Progenitor cell of endocrine pancreas (in vitro differentiated cells): ENCODE results near the gene CYBA. TPM values are rescaled to one million over a fixed set of nuclear protein-coding genes. Genes with fewer than 3 reads are reported as not detected.

Source experiments
- DNase-seq: peaks from one replicate; pipeline ENCODE4 v3.0.0; 2021; ENCODE audit warnings: low spot score; ENCODE audit not compliant: unreplicated experiment
- H3K27ac Mint-ChIP-seq: 2 replicates; pipeline ENCODE4 v1.8.0; 2021; ENCODE audit warnings: mild to moderate bottlenecking, moderate library complexity, mixed read lengths
- H3K27me3 Mint-ChIP-seq: 2 replicates; pipeline ENCODE4 v1.8.0; 2021; ENCODE audit warnings: mixed read lengths
- H3K36me3 Mint-ChIP-seq: 2 replicates; pipeline ENCODE4 v1.8.0; 2022; ENCODE audit warnings: mixed read lengths; ENCODE audit not compliant: insufficient read depth
- H3K4me1 Mint-ChIP-seq: 2 replicates; pipeline ENCODE4 v1.8.0; 2021; ENCODE audit warnings: low read depth, mixed read lengths
- H3K4me3 Mint-ChIP-seq: 2 replicates; pipeline ENCODE4 v1.8.0; 2021; ENCODE audit warnings: low read depth, mild to moderate bottlenecking, moderate library complexity, mixed read lengths
- H3K9me3 Mint-ChIP-seq: 2 replicates; pipeline ENCODE4 v1.8.0; 2021; ENCODE audit warnings: low read depth, mixed read lengths
- total RNA-seq: library from RNA; stranded (reverse); gene quantifications from 2 replicates; pipeline ENCODE4 v1.2.1, GENCODE V29; 2021
- TF ChIP-seq, protein P1 (sequence below): fragments of 200-600 bp; sonication (generic); IDR thresholded peaks from one replicate; pipeline ENCODE4 v1.5.0; 2021; ENCODE audit warnings: antibody characterized with exemption, mild to moderate bottlenecking; ENCODE audit not compliant: unreplicated experiment

CYBA gene
- total RNA-seq, 1 donor from 2014 or later = 111 TPM

DNA sequence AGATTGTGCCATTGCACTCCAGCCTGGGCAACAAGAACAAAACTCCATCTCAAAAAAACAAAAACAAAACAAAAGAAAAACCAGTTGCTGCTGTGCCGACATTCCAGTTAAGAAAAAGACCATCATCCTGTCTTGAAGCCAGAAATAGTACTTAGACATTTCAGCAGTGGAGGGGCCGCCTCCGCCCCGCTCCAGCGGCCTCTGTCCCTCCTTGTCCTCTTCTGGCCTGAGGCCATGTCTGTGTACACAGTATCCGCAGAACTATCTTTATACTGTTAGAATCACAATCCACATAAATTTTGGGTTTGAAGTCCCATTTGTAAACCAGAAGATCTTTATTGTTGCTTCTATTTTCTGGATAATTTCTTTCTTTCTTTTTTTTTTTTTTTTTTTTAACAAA, 55.8 kb downstream of the CYBA start:
- DNase-seq = no peak
- TF ChIP-seq, protein P1, sequence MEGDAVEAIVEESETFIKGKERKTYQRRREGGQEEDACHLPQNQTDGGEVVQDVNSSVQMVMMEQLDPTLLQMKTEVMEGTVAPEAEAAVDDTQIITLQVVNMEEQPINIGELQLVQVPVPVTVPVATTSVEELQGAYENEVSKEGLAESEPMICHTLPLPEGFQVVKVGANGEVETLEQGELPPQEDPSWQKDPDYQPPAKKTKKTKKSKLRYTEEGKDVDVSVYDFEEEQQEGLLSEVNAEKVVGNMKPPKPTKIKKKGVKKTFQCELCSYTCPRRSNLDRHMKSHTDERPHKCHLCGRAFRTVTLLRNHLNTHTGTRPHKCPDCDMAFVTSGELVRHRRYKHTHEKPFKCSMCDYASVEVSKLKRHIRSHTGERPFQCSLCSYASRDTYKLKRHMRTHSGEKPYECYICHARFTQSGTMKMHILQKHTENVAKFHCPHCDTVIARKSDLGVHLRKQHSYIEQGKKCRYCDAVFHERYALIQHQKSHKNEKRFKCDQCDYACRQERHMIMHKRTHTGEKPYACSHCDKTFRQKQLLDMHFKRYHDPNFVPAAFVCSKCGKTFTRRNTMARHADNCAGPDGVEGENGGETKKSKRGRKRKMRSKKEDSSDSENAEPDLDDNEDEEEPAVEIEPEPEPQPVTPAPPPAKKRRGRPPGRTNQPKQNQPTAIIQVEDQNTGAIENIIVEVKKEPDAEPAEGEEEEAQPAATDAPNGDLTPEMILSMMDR = no peak
- H3K4me3 Mint-ChIP-seq = no peak overlapping the region
- H3K4me1 Mint-ChIP-seq = peaks cover 6% of the 10 kb centered on the region
- no peaks in the 10 kb centered on the region for H3K27me3 Mint-ChIP-seq
- H3K36me3 Mint-ChIP-seq = peaks cover 19% of the 10 kb centered on the region
- H3K27ac Mint-ChIP-seq = no peak overlapping the region
- no peaks in the 10 kb centered on the region for H3K9me3 Mint-ChIP-seq

DNA sequence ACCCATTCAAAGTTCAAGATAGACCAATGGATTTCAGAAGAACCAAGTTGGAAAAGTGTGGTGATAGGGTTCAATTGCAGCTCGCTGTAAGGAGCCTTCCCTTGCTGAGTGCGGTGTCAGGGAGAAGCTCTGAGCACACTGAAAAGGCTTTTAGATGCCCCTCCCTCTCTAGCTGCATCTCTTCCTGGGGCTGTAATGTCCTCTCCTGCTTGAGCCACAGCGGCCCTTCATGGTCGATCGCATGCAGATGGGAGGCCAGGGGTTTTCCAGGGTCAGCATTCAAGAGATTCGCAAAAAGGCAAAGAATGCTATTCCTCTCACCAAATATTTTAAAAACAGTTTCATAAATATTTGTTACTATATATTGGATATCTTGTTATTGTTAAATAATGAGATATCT, 56.9 kb downstream of the CYBA start:
- DNase-seq = no peak
- H3K36me3 Mint-ChIP-seq = peaks cover 20% of the 10 kb centered on the region
- H3K9me3 Mint-ChIP-seq = no peaks in the 10 kb centered on the region
- TF ChIP-seq, protein P1 = no peak
- H3K27ac Mint-ChIP-seq = no peak overlapping the region
- H3K4me3 Mint-ChIP-seq = no peak overlapping the region
- peaks cover 6% of the 10 kb centered on the region for H3K4me1 Mint-ChIP-seq
- no peaks in the 10 kb centered on the region for H3K27me3 Mint-ChIP-seq

DNA sequence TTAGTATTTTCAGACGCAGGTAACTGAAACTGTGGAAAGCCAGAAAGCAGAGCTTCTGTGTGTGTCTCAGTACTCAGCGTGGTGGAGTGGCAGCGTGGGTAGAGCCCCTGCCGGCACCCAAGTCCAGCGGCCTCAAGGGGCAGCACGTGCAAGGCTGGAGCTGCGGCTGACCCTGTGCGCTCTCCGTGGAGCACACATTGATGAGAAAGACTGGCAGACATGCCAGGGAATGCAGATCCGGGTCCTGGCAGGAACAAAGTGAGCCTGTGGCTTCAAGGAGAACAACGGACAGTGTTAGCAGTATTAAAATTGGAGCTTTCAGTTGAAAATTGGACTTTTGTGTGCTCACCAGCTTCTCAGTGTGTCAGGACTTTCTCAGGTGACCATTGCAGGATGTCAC, 57.4 kb downstream of the CYBA start:
- no peaks in the 10 kb centered on the region for H3K9me3 Mint-ChIP-seq
- DNase-seq = no peak
- no peak overlapping the region for H3K27ac Mint-ChIP-seq
- H3K27me3 Mint-ChIP-seq = no peaks in the 10 kb centered on the region
- H3K36me3 Mint-ChIP-seq = peaks cover 22% of the 10 kb centered on the region
- no peak overlapping the region for H3K4me3 Mint-ChIP-seq
- H3K4me1 Mint-ChIP-seq = peaks cover 6% of the 10 kb centered on the region
- TF ChIP-seq, protein P1 = no peak

Other genes starting within 250 kb of the CYBA start
- 88.5 and 90.6 TPM in 2 replicates for gene ZFPM1, start 197.8 kb downstream of the CYBA start, total RNA-seq
- gene ZC3H18, start 80.7 kb downstream of the CYBA start, total RNA-seq = 67.5 and 70.7 TPM in 2 replicates
- gene IL17C, start 12.5 kb downstream of the CYBA start, total RNA-seq = 0.29 TPM in 2 replicates
- gene MVD, start 12.0 kb upstream of the CYBA start, total RNA-seq = 78.1 and 78.5 TPM in 2 replicates
- 1.2 and 1.9 TPM in 2 replicates for gene SNAI3, start 35.5 kb upstream of the CYBA start, total RNA-seq
- 19.4 and 21.5 TPM in 2 replicates for gene RNF166, start 55.4 kb upstream of the CYBA start, total RNA-seq
- 17.2 and 18.2 TPM in 2 replicates for gene CTU2, start 55.5 kb upstream of the CYBA start, total RNA-seq
- 37.7 and 44.7 TPM in 2 replicates for gene PIEZO1, start 134.2 kb upstream of the CYBA start, total RNA-seq
- 22.8 and 25.3 TPM in 2 replicates for gene CDT1, start 152.7 kb upstream of the CYBA start, total RNA-seq
- gene APRT, start 160.9 kb upstream of the CYBA start, total RNA-seq = 100 and 115 TPM in 2 replicates
- 32.7 and 34.6 TPM in 2 replicates for gene GALNS, start 205.9 kb upstream of the CYBA start, total RNA-seq
- gene TRAPPC2L, start 206.1 kb upstream of the CYBA start, total RNA-seq = 74.9 and 86.2 TPM in 2 replicates
- gene PABPN1L, start 215.6 kb upstream of the CYBA start, total RNA-seq = 0.46 TPM in 1 of 2 replicates, not detected in the other